NOMO-1 treated with DMSO at 0.1 percent for 48 hours (cell line): Measurements from ENCODE around the gene CIDEB.

Experiments used
- DNase-seq: peaks from one replicate; lab custom pipeline; 2025; ENCODE audit not compliant: unreplicated experiment; lab: John Stamatoyannopoulos, UW

The CIDEB gene

GRCh38 chr14:24313913-24314312 lies 6.1 kb upstream of the CIDEB start:
- DNase-seq, result peak; percentile 62

- DNase-seq, result peak; percentile 84
Observed at GRCh38 chr14:24312736-24313507, 5.1 kb upstream of the CIDEB start.

- DNase-seq, result peak; percentile 58
Observed at GRCh38 chr14:24311837-24312615, 4.2 kb upstream of the CIDEB start.

- peak; percentile 70 for DNase-seq
Observed at GRCh38 chr14:24310646-24311604, 3.1 kb upstream of the CIDEB start, which contains the start of gene LTB4R. LTB4R (plus strand) TSS chr14:24311502; CDS start chr14:24315652, 4,150 bp downstream.

DNA sequence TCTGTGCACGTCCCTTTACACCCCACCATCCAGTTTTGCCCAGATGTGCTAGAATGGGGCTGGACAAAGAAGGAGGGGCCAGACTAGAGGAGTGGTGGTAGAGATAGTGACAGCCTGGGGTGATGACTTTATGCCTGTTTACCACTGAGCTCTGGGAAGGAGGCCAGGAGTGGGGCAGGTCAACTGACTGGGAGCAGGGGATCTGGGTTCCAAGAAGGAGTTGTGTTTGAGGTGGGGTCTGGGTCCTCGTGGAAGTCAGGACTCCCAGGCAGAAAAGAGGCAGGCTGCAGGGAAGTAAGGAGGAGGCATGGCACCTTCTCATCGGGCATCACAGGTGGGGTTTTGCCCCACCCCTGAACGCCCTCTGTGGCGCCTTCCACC lies 2.5 kb upstream of the CIDEB start:
- no peak for DNase-seq

DNA sequence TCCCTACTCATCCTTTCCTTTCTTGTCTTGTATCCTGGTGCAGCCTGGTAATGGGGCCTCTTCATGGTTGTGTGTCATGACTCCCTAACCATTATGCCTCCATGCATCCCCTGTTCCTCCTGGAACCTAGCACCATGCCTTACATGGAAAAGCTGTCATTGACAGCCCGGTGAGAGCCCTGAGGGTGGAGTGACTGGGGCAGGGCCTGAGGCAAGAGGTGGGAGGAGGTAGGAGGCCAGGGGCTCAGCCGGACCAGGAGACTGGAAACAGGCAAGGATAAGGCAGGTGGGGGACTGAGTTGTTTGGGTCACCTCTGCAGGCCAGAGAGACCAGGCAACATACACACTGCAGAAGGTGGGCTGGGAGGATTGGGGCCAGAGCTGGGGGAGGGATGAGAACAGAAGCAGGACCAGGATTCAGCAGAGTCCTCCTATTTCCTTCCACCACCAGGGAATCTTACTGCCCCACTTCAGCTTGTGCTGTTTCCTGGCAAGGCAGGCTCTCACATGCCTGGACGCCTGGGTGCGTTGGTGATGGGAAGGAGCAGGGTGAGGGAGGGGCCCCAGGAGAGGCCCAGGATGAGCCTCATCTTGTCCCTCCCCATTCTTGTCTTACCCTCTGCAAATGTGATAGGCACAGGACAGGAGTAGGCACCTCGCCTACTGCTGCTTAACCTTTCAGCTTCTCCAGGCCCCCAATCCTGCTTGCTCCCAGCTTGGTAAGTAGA lies 1.9 kb upstream of the CIDEB start, which contains the start of gene LTB4R2:
Gene LTB4R2, plus strand, starts transcription at position 603 of the 727 bp plus-strand sequence. CDS start 525 bp downstream, outside the sequence.
- DNase-seq, result no peak

DNA sequence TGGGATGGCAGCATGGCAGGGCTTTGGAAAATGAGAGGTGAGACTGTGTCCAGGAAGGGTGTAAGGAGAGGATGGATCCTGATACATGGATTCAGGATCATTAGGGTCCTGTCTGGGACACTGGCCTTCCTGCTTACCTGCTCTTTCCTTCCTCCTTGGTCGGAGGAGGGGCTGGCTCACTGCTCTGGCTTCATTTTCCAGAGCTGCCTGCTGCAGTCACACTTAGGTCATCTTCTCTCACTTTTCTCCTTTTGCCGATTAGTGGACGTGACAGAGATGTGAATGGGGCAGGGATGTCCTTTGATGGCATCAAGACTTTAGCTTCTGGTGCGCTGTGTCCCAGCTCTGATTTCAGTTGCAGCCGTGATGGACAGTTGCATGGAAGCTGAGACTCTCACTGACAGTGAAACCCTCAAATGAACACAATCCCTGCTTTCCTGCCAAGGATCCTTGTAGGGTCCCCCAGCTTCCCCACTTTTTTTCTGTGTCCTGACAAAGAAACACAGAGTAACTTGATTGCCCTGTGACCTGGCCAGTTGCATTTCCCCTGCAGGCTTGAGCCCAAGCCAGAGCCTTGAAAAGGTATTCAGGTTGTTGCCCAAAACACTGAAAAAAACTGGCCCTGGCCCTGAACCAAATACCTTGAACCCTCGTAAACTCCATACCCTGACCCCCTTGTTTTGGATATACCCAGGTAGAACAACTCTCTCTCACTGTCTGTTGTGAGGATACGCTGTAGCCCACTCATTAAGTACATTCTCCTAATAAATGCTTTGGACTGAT lies 756 bp upstream of the CIDEB start:
- no peak for DNase-seq

GRCh38 chr14:24307156-24307574 lies 612 bp downstream of the CIDEB start:
- DNase-seq, result no peak

DNA sequence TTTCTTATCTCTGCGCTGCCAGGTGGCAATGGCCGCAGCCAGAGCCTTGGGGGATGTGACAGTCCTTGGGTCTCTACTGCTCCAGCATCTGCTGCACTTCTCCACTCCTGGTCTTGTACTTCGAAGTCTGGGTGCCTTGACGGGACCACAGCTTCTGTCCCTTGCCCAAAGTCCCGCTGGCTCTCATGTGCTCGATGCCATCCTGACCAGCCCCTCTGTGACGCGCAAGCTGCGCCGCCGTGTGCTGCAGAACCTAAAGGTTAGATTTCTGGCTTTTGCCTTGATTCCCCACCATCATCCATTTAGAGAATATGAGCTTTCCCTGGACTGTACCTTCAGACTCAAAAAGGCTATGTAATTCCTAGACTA lies 3.8 kb downstream of the CIDEB start:
- DNase-seq, result no peak

- DNase-seq, result no peak
Observed at GRCh38 chr14:24300326-24300980, 7.3 kb downstream of the CIDEB start.

GRCh38 chr14:24299255-24300191 lies 8.3 kb downstream of the CIDEB start, which contains the start of the genes DHRS1 and NOP9:
DHRS1 (minus strand) TSS chr14:24299780; CDS start chr14:24299106, 674 bp downstream.
NOP9 (plus strand) TSS chr14:24299850; CDS start chr14:24299955, 105 bp downstream.
- DNase-seq, result peak; percentile 76

DNA sequence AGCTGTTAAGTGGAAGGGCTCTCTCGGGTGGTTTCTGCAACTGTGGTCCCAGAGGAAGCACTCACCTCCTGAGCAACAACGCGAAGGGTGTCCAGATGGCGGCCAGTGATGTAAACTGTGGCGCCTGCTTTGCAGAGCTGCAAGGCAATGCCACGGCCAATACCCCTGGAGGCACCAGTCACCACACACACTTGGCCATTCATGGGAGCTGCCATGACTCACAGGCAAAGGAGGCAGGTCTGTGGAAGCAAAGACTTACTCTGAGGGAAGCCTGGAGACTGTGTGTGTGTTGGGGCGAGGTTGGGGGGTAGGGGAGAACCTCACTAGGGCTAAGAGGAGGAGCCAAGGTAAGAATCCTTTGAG lies 8.9 kb downstream of the CIDEB start:
- DNase-seq, result no peak

- peak; percentile 15 for DNase-seq
Observed at GRCh38 chr14:24297190-24297964, 10.4 kb downstream of the CIDEB start.

GRCh38 chr14:24296341-24297157 lies 11.2 kb downstream of the CIDEB start:
- DNase-seq, result peak; percentile 67

- DNase-seq, result no peak
Observed at GRCh38 chr14:24293525-24293924, 14.3 kb downstream of the CIDEB start.

- no peak for DNase-seq
Observed at GRCh38 chr14:24292118-24292807, 15.5 kb downstream of the CIDEB start.
